ENCODE results near the gene PCNX2.

GRCh38 chr1:232968965-232969364 lies 326.6 kb downstream of the PCNX2 start:
- TF ChIP-seq CTCF (IDR thresholded peaks at IDR 0.05), result no peak
- no peak for TF ChIP-seq POLR2A (IDR thresholded peaks at IDR 0.05)

All from body of pancreas (tissue), 4 donors.